Measurements from ENCODE around the gene SYTL1.

DNA sequence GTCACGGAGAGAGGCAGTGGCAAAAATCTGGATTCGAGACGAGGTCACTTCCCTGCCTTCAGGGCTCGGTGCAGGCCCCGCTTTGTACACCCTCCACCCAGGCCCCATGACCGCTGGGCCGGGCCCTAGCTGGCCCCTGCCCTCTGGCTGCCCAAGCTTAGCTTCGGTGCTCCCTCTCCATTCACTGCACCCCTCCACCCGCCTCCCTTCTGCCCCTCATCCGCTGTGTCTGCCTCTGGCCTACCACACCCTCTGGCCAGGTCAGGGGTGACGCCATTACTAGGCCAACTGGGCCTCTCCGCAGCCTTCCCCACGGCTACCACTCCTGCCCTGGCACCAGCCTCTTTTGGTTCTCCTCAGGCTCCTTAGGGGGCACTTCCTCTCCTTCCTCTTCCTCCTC is 41.8 kb downstream of the SYTL1 start:
- TF ChIP-seq, protein P1, sequence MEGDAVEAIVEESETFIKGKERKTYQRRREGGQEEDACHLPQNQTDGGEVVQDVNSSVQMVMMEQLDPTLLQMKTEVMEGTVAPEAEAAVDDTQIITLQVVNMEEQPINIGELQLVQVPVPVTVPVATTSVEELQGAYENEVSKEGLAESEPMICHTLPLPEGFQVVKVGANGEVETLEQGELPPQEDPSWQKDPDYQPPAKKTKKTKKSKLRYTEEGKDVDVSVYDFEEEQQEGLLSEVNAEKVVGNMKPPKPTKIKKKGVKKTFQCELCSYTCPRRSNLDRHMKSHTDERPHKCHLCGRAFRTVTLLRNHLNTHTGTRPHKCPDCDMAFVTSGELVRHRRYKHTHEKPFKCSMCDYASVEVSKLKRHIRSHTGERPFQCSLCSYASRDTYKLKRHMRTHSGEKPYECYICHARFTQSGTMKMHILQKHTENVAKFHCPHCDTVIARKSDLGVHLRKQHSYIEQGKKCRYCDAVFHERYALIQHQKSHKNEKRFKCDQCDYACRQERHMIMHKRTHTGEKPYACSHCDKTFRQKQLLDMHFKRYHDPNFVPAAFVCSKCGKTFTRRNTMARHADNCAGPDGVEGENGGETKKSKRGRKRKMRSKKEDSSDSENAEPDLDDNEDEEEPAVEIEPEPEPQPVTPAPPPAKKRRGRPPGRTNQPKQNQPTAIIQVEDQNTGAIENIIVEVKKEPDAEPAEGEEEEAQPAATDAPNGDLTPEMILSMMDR (IDR thresholded peaks at IDR 0.05) = no peak
- no peak for TF ChIP-seq POLR2A (IDR thresholded peaks at IDR 0.05)

All from adrenal gland (tissue), 5 donors.